ENCODE results near the gene F11R.
"Not testable (repeated sequence)": the region's sequence is repeated elsewhere in the genome, so short reads cannot be mapped to it uniquely, and the experiment has no call there.

The F11R gene

DNA sequence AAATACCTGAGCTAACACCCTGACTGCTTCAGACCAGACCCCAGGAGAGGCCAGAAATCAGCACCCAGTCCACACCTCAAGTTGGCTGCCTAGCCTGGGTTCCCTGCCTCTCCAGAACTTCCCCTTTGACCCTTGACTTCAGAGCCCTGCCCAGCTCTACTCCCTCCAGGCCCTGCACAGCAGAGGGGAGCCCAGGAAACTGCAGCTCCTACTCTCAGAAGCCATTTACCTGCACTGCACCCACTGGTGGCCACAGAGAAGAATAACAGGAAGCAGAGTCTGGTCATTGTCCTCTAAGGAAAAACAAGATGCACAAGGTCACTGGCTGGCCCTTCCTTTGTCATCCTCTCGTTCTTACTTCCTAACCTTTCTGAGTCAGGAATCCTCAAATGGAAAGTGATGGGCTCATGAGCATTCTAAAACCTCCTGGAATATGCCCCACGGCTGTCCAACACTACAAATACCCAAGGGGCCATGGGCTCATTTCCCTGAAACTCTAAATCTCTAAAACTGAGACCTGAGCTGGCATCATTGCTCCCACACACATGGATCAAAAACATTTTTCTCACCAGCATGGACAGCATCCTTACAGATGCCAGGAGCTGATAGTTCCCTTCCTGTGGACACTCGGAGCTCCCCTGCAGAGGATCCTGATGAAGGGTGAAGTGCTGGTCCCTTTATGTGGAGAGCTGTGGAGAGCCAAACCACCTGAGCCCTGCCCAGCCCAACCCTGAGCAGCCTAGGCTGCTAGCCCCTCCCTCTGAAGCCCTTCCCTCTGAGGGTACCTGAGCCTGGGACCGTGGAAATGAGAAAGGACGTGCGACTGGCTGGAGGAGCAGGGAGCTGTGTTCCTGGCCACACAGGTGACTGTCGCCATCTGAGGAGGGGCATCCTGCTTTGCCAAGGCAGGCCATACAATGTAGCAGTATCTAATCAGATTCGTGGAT lies 66.5 kb downstream of the F11R start, which contains the start of gene ITLN2:
Gene ITLN2 (minus strand): TSS at position 652 of the 947 bp plus-strand sequence. CDS start 68 bp downstream, at position 584.
- DNase-seq (ENCODE audit: low read depth), result no peak
- TF ChIP-seq, protein P1, sequence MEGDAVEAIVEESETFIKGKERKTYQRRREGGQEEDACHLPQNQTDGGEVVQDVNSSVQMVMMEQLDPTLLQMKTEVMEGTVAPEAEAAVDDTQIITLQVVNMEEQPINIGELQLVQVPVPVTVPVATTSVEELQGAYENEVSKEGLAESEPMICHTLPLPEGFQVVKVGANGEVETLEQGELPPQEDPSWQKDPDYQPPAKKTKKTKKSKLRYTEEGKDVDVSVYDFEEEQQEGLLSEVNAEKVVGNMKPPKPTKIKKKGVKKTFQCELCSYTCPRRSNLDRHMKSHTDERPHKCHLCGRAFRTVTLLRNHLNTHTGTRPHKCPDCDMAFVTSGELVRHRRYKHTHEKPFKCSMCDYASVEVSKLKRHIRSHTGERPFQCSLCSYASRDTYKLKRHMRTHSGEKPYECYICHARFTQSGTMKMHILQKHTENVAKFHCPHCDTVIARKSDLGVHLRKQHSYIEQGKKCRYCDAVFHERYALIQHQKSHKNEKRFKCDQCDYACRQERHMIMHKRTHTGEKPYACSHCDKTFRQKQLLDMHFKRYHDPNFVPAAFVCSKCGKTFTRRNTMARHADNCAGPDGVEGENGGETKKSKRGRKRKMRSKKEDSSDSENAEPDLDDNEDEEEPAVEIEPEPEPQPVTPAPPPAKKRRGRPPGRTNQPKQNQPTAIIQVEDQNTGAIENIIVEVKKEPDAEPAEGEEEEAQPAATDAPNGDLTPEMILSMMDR (IDR thresholded peaks at IDR 0.05; ENCODE audit: control insufficient read depth, extremely low read depth, insufficient read depth), result peak; percentile 82

DNA sequence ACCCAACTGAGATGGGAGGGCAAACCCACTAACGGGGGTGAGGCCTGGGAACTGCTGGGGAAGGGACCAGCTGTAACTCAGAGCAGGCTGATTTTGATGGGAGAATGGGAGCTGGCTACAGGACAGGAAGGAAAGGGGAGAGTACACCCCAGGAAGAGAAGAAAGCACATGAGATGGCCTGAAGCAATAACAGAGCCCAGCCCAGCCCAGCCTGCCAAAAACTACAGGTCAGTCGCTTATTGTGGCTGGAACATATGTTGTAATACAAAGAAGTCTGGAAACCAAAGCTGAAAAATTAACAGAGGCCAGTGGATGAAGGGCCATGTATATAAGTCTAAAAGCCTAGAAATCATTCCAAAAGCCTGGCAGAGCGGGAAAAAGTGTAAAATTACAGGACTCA lies 67.9 kb downstream of the F11R start:
- no peak for DNase-seq (ENCODE audit: low read depth)
- H3K4me3 ChIP-seq (ENCODE audit: low read depth, low read length), result no peak overlapping the region
- TF ChIP-seq, protein P1 (IDR thresholded peaks at IDR 0.05; ENCODE audit: control insufficient read depth, extremely low read depth, insufficient read depth), result no peak

More for the DNA sequence above, 66.5 kb downstream of the F11R start, which contains the start of gene ITLN2:
- no peak within 1 kb of the TSS for H3K4me3 ChIP-seq (ENCODE audit: low read depth, low read length)

DNA sequence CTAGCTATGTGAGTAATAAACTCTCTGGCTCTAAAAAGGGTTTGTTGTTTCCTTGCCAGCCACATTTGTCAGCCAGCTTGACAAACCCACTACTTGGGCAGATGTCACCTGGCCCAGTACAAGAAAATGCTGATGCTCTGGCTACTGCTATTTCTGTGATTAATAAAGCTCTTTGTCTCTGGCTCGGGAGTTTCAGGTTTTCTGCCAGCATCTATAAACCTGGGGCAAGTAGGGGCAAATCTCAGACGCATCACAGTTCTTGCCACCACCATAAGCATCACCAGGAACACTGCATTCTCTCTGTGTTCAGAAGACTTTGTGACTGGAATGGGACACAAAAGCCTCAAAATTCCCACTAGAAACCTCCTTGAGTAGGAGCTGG lies 68.8 kb downstream of the F11R start:
- DNase-seq (ENCODE audit: low read depth), result no peak
- H3K4me3 ChIP-seq (ENCODE audit: low read depth, low read length), result no peak overlapping the region
- TF ChIP-seq, protein P1 (IDR thresholded peaks at IDR 0.05; ENCODE audit: control insufficient read depth, extremely low read depth, insufficient read depth), result no peak

DNA sequence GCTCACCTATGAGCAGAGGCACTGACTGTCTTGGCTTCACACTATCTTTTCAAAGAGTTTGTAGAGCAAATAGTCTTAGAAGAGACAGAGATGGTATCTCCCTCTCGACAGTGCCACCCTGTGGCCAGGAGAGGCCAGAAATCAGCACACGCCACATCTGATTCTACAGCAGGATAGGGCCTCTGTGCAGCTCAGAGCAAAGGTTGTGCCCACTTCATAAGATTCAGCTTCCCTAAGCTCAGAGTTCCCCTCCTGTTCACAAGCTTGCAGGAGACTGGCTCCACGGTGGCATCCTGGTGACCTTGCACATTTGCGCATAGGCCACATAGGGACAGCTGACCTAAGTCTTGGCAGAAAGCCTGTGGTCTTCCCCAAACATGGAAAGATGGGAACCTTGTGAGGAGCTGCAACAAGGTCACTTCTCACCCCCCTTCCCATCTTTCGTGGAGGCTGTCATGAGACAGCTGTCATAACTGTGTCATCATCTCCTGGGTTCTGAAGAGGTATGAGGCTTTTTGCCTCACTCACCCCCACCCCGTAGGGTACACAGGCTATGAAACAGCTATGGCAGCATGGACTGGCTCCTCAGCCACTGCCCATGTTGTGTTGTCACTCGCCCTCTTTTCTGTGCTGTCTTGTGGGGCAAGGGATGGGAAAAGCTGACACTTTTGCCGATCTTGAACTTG lies 69.4 kb downstream of the F11R start:
- TF ChIP-seq, protein P1 (IDR thresholded peaks at IDR 0.05; ENCODE audit: control insufficient read depth, extremely low read depth, insufficient read depth), result peak; percentile 89
- peak; percentile 58 for DNase-seq (ENCODE audit: low read depth)
- H3K4me3 ChIP-seq (ENCODE audit: low read depth, low read length), result no peak overlapping the region

DNA sequence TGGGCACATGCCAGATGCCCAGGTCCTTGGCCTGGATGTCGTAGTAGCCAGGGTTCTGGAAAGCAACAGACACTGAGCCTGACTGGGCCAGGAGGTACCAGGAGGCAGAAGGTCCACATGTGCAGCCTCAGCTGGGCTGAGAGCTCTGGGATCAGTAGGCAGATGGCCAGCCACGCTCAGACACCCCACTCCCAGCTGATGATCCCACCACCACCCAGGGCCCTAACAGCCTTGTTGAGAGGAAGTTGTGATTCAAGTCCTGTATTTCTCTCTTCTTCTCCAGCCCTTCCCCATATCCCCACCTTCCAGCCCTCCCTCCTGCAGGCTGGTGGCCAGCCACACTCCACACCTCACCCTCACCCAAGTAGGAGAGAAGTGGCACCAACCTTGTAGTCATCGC lies 70.3 kb downstream of the F11R start:
- DNase-seq (ENCODE audit: low read depth), result no peak
- no peak overlapping the region for H3K4me3 ChIP-seq (ENCODE audit: low read depth, low read length)
- TF ChIP-seq, protein P1 (IDR thresholded peaks at IDR 0.05; ENCODE audit: control insufficient read depth, extremely low read depth, insufficient read depth), result no peak

DNA sequence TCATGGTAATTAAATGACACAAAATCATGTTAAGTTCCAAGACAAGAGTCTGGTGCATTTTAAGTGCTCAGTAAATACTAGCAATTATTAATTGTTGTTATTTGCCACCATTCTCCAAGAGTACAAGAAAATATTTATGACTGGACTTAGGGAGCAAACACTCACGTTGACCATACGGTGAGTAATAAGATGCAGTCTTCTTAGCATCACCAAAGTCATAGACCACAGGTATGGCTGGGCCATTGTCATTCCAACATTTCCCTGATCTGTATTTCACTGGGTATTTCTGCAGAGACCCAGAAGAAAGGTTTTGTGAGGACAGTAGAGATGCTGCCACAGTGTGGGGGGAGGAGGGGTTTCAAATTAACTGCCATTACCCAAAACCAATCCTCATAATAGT lies 71.1 kb downstream of the F11R start:
- no peak overlapping the region for H3K4me3 ChIP-seq (ENCODE audit: low read depth, low read length)
- TF ChIP-seq, protein P1 (IDR thresholded peaks at IDR 0.05; ENCODE audit: control insufficient read depth, extremely low read depth, insufficient read depth), result no peak

DNA sequence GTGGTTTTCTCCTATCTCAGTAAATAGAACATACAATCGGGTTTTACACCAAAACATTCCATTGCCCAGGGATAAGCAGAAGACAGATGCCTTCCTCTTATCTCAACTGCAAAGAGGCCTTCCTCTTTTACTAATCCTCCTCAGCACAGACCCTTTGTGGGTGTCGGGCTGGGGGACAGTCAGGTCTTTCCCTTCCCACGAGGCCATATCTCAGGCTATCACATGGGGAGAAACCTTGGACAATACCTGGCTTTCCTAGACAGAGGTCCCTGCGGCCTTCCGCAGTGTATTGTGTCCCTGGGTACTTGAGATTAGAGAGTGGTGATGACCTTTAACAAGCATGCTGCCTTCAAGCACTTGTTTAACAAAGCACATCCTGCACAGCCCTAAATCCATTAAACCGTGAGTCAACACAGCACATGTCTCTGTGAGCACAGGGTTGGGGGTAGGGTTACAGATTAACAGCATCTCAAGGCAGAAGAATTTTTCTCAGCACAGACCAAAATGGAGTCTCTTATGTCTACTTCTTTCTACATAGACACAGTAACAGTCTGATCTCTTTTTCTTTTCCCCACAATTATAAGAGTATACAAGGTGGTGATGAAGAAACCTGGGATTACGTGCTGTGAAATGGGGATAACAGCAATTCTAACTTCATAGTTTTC lies 71.6 kb downstream of the F11R start:
- DNase-seq (ENCODE audit: low read depth); H3K4me3 ChIP-seq (ENCODE audit: low read depth, low read length): not testable (repeated sequence)

More for the DNA sequence above, 71.1 kb downstream of the F11R start:
- DNase-seq (ENCODE audit: low read depth), result no peak

DNA sequence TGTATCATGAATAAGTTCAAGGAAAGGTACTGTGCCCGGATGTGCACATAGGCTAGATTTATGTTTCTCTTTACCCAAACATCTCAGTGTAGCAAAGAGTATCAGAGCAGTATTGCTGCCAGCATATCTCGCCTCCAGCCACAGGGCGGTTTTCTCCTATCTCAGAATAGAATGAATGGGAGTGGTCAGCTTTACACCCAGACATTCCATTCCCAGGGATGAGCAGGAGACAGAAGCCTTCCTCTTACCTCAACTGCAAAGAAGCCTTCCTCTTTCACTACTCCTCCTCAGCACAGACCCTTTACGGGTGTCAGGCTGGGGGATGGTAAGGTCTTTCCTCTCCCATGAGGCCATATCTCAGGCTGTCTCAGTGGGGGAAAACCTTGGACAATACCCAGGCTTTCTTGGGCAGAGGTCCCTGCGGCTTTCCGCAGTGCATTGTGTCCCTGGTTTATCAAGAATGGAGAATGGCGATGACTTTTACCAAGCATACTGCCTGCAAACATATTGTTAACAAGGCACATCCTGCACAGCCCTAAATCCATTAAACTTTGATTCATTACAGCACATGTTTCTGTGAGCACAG lies 73.7 kb downstream of the F11R start:
- H3K4me3 ChIP-seq (ENCODE audit: low read depth, low read length); DNase-seq (ENCODE audit: low read depth): not testable (repeated sequence)

DNA sequence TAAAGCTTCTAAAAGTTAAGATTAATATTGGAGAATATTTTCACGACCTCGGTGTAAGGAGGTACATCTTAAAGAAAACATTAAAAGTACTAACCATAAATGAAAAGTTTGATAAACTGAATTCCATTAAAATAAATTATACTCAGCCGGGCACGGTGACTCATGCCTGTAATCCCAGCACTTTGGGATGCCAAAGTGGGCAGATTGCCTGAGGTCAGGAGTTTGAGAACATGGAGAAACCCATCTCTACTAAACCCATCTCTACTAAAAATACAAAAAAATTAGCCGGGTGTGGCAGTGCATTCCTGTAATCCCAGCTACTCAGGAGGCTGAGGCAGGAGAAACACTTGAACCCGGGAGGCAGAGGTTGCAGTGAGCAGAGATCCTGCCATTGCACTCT lies 75.1 kb downstream of the F11R start:
- H3K4me3 ChIP-seq (ENCODE audit: low read depth, low read length); DNase-seq (ENCODE audit: low read depth): not testable (repeated sequence)
